Trophoblast cell (in vitro differentiated cells and primary cell): Measurements from ENCODE around the gene N4BP3.

ENCODE experiments used
- DNase-seq, 2 donors: peaks; one replicate each; pipeline ENCODE4 v3.0.0-alpha.2; 2016
- H2AFZ ChIP-seq: 2 replicates; pipeline ENCODE4 v1.6.1; 2013; ENCODE audit warnings: low read length, moderate library complexity, mild to moderate bottlenecking; ENCODE audit not compliant: insufficient read depth, poor library complexity
- H2AK5ac ChIP-seq: 2 replicates; pipeline ENCODE4 v1.6.1; 2013; ENCODE audit warnings: mild to moderate bottlenecking, low read length
- H2BK120ac ChIP-seq: 2 replicates; pipeline ENCODE4 v1.6.1; 2013; ENCODE audit warnings: low read length, mild to moderate bottlenecking, moderate library complexity; ENCODE audit not compliant: insufficient read depth, poor library complexity
- H2BK12ac ChIP-seq: 2 replicates; pipeline ENCODE4 v1.6.1; 2013; ENCODE audit warnings: mild to moderate bottlenecking, low read length, moderate library complexity
- H2BK5ac ChIP-seq: 2 replicates; pipeline ENCODE4 v1.6.1; 2013; ENCODE audit warnings: low read length, low read depth, moderate library complexity, mild to moderate bottlenecking; ENCODE audit not compliant: poor library complexity
- H3K14ac ChIP-seq: 2 replicates; pipeline ENCODE4 v1.6.1; 2013; ENCODE audit warnings: mild to moderate bottlenecking, low read length
- H3K18ac ChIP-seq: 2 replicates; pipeline ENCODE4 v1.6.1; 2013; ENCODE audit warnings: mild to moderate bottlenecking, low read length
- H3K23ac ChIP-seq: 2 replicates; pipeline ENCODE4 v1.6.1; 2013; ENCODE audit warnings: low read length
- H3K27ac ChIP-seq: 2 replicates; pipeline ENCODE4 v1.5.1; 2013; ENCODE audit warnings: low read depth, mild to moderate bottlenecking, inconsistent platforms, low read length, moderate library complexity
- H3K27me3 ChIP-seq: 2 replicates; pipeline ENCODE4 v1.6.1; 2013; ENCODE audit warnings: inconsistent platforms, mild to moderate bottlenecking, low read length, moderate library complexity; ENCODE audit not compliant: insufficient read depth
- H3K36me3 ChIP-seq, 2 experiments: 1 replicate in 1 of 2; 2 replicates in 1 of 2; pipeline ENCODE4 v1.6.1; 2013; ENCODE audit warnings: low read length in 2 of 2, mild to moderate bottlenecking in 2 of 2, moderate library complexity in 1 of 2; ENCODE audit not compliant: insufficient read depth in 2 of 2, control insufficient read depth in 1 of 2
- H3K4ac ChIP-seq: 2 replicates; pipeline ENCODE4 v1.6.1; 2013; ENCODE audit warnings: low read depth, mild to moderate bottlenecking, low read length, moderate library complexity
- H3K4me1 ChIP-seq, 2 experiments: 1 replicate in 1 of 2; 2 replicates in 1 of 2; pipeline ENCODE4 v1.6.1; 2013; ENCODE audit warnings: low read length in 2 of 2, mild to moderate bottlenecking in 2 of 2, moderate library complexity in 1 of 2; ENCODE audit not compliant: insufficient read depth in 2 of 2, control insufficient read depth in 1 of 2
- H3K4me2 ChIP-seq: 2 replicates; pipeline ENCODE4 v1.6.1; 2013; ENCODE audit warnings: inconsistent platforms, mild to moderate bottlenecking, low read length, moderate library complexity
- H3K4me3 ChIP-seq: 2 replicates; pipeline ENCODE4 v1.5.1; 2013; ENCODE audit warnings: mild to moderate bottlenecking, low read depth, low read length, inconsistent platforms
- H3K79me1 ChIP-seq: one replicate; pipeline ENCODE4 v1.6.1; 2013; ENCODE audit warnings: low read length
- H3K79me2 ChIP-seq: 2 replicates; pipeline ENCODE4 v1.6.1; 2013; ENCODE audit warnings: low read length, mild to moderate bottlenecking; ENCODE audit not compliant: control insufficient read depth, insufficient read depth, poor library complexity
- H3K9ac ChIP-seq: 2 replicates; pipeline ENCODE4 v1.6.1; 2013; ENCODE audit warnings: mild to moderate bottlenecking, low read length
- H3K9me3 ChIP-seq: 2 replicates; pipeline ENCODE4 v1.6.1; 2013; ENCODE audit warnings: low read depth, mild to moderate bottlenecking, control low read depth, inconsistent platforms, low read length; ENCODE audit not compliant: insufficient read depth
- H4K12ac ChIP-seq: 2 replicates; pipeline ENCODE4 v1.6.1; 2013; ENCODE audit warnings: low read depth, mild to moderate bottlenecking, low read length, moderate library complexity
- H4K8ac ChIP-seq: 2 replicates; pipeline ENCODE4 v1.6.1; 2013; ENCODE audit warnings: low read depth, mild to moderate bottlenecking, low read length, moderate library complexity
- H4K91ac ChIP-seq: one replicate; pipeline ENCODE4 v1.6.1; 2013; ENCODE audit warnings: low read depth, mild to moderate bottlenecking, low read length, moderate library complexity
- WGBS: extraction: QIAGEN DNeasy Blood & Tissue Kit; methylation state at CpG from one replicate; pipeline ENCODE4 v1.1.7; 2013; ENCODE audit warnings: missing lambda C conversion rate; ENCODE audit not compliant: insufficient read length, insufficient coverage; ENCODE audit errors: extremely low coverage; 5-methylcytosine and 5-hydroxymethylcytosine counted together

N4BP3 gene

DNA sequence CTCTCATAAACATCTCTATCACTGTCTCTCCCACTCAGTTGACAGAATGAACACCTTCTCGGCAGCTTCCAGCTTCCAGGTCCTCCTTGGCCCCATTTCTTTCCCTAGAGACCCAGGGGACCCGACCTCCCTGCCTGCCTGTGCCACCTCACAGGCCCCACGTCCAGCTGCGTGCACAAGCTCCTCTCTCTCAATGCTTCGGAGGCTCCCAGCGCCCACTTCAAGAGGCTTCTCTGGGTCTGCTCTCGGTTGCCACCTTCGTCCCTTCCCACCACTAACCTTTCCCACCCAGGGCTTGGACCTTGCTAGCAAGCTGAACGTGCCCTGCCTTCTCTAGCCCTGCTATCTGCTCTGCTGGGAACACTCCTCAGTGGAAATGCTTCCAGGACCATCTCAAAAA, 2.8 kb upstream of the N4BP3 start:
- Histone ChIP-seq H3K9me3 (no peaks in the 10 kb centered on the region), H3K36me3 (no peaks in the 10 kb centered on the region), H2BK120ac (no peak overlapping the region), H4K8ac (no peak overlapping the region), H2BK5ac (no peak overlapping the region), H3K14ac (no peak overlapping the region), H4K12ac (no peak overlapping the region), H3K79me2 (peaks cover 5% of the 10 kb centered on the region), H3K4me3 (no peak overlapping the region), H3K27ac (no peak overlapping the region), H3K4me2 (no peak overlapping the region), H4K91ac (no peak overlapping the region), H3K4me1 (peaks cover 24 to 31% of the 10 kb centered on the region in 2 experiments), H2BK12ac (no peak overlapping the region), H2AFZ (no peak overlapping the region), H3K4ac (no peak overlapping the region), H3K79me1 (peaks cover 12% of the 10 kb centered on the region), H3K27me3 (no peaks in the 10 kb centered on the region), H3K9ac (no peak overlapping the region), H2AK5ac (no peak overlapping the region), H3K23ac (no peak overlapping the region), H3K18ac (no peak overlapping the region)
- WGBS: no CpG with 5 or more reads among the region's 9 CpGs
- DNase-seq: no peak

DNA sequence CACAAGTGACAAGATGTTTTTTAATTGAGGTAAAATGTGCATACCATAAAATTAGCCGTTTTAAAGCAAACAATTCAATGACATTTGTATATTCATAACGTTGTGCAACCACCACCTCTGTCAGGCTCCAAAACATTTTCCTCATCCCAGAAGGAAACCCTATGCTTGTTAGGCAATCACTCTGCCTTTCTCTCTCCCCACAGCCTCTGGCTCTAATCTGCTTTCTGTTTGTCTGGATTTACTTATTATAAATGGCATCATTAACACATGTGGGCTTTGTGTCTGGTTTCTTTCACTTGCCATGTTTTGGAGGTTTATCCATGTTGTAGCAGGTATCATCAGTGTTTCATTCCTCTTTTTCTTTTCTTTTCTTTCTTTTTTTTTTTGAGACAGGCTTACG, 1.4 kb upstream of the N4BP3 start:
- Histone ChIP-seq H2AFZ (no peak overlapping the region), H4K91ac (no peak overlapping the region), H4K8ac (no peak overlapping the region), H3K9ac (no peak overlapping the region), H3K27ac (no peak overlapping the region), H3K27me3 (no peaks in the 10 kb centered on the region), H2AK5ac (no peak overlapping the region), H3K36me3 (no peaks in the 10 kb centered on the region), H3K4me1 (peaks cover 34 to 42% of the 10 kb centered on the region in 2 experiments), H3K18ac (no peak overlapping the region), H3K23ac (no peak overlapping the region), H3K14ac (no peak overlapping the region), H3K4me2 (no peak overlapping the region), H3K4me3 (no peak overlapping the region), H2BK12ac (no peak overlapping the region), H3K4ac (no peak overlapping the region), H3K79me1 (peaks cover 12% of the 10 kb centered on the region), H2BK120ac (no peak overlapping the region), H3K79me2 (peaks cover 5% of the 10 kb centered on the region), H3K9me3 (peaks cover 2% of the 10 kb centered on the region), H4K12ac (no peak overlapping the region), H2BK5ac (no peak overlapping the region)
- no CpG with 5 or more reads among the region's 3 CpGs for WGBS
- DNase-seq: peak in 1 of 2 donors; percentile 64

DNA sequence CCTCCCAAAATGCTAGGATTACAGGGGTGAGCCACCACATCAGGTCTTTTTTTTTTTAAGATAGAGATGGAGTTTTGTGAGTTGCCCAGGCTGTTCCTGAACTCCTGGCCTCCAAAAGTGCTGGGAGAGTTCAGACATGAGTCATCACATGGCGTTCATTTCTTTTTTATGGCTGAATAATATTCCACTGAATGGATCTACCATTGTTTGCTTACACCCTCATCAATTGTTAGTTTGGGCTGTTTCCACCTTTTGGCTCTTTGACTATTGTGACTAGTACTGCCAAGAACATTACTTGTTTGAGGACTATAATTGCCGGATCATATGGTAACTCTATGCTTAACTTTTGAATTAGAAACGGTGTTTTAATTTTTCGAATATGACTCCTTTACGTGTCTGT, 787 bp upstream of the N4BP3 start:
- Histone ChIP-seq H3K23ac (no peak overlapping the region), H2BK12ac (no peak overlapping the region), H3K27ac (no peak overlapping the region), H4K12ac (no peak overlapping the region), H2AFZ (no peak overlapping the region), H2BK120ac (no peak overlapping the region), H3K4me3 (no peak overlapping the region), H2AK5ac (no peak overlapping the region), H3K79me1 (peaks cover 12% of the 10 kb centered on the region), H3K4me2 (no peak overlapping the region), H2BK5ac (no peak overlapping the region), H3K18ac (no peak overlapping the region), H4K91ac (no peak overlapping the region), H3K14ac (no peak overlapping the region), H3K9ac (no peak overlapping the region), H3K36me3 (no peaks in the 10 kb centered on the region), H4K8ac (no peak overlapping the region), H3K4ac (no peak overlapping the region), H3K4me1 (peaks cover 32 to 42% of the 10 kb centered on the region in 2 experiments), H3K9me3 (peaks cover 2% of the 10 kb centered on the region), H3K79me2 (peaks cover 5% of the 10 kb centered on the region), H3K27me3 (no peaks in the 10 kb centered on the region)
- WGBS: no CpG with 5 or more reads among the region's 5 CpGs
- peak in 1 of 2 donors; percentile 74 for DNase-seq

DNA sequence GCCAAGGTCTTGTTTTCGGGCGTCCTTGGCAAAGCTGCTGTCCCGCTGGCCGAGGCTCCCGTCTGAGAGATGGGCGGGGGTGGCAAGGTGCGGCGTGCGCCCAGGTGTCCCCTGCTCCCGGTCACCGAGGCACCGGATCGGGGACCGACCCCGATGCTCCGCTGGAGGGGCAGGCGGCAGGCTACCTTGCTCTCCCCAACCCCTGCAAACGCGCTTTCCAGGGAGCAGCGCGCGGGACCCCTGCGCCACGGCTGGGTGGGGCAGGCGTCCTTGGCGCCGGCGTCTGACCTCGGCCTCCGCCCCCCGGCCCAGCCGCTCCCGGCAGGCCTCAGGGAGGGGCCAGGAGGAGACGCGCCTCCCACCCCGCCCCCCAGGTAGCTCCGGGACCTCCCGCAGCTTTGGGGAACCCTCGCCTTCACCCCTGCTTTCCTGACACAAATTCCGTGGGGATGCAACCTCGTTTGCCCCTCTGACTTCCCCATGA, 551 bp downstream of the N4BP3 start:
- Histone ChIP-seq H3K27me3 (no peaks in the 10 kb centered on the region), H2BK5ac (peak overlapping the region; percentile 52), H3K4me2 (peak overlapping the region; percentile 96), H4K91ac (peak overlapping the region; percentile 83), H3K79me2 (peaks cover 5% of the 10 kb centered on the region), H3K27ac (peak overlapping the region; percentile 22), H3K14ac (peak overlapping the region; percentile 92), H2AK5ac (peak overlapping the region; percentile 75), H3K4ac (peak overlapping the region; percentile 68), H3K4me3 (peak overlapping the region; percentile 80), H3K79me1 (peaks cover 12% of the 10 kb centered on the region), H4K8ac (peak overlapping the region; percentile 92), H3K9me3 (peaks cover 2% of the 10 kb centered on the region), H2AFZ (peak overlapping the region; percentile 92), H3K36me3 (no peaks in the 10 kb centered on the region), H3K9ac (peak overlapping the region; percentile 57), H4K12ac (peak overlapping the region; percentile 90), H2BK120ac (peak overlapping the region; percentile 84), H2BK12ac (peak overlapping the region; percentile 72), H3K4me1 (peaks cover 23 to 32% of the 10 kb centered on the region in 2 experiments), H3K23ac (no peak overlapping the region), H3K18ac (peak overlapping the region; percentile 93)
- no peak for DNase-seq
- no CpG with 5 or more reads among the region's 41 CpGs for WGBS
